ENCODE results near the gene ZNF275.
"Not testable (repeated sequence)": the region's sequence is repeated elsewhere in the genome, so short reads cannot be mapped to it uniquely, and the experiment has no call there.

Gene ZNF275

GRCh38 chrX:153388722-153389459 lies 54.9 kb downstream of the ZNF275 start:
- DNase-seq = no peak

DNA sequence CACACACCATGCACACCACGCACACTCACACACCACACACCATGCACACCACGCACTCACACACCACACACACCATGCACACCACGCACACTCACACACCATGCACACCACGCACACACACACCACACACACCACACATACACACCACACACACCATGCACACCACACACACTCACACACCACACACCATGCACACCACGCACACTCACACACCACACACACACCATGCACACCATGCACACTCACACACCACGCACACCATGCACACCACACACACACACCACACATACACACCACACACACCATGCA lies 55.5 kb downstream of the ZNF275 start:
- not testable (repeated sequence) for DNase-seq

GRCh38 chrX:153392642-153393321 lies 58.8 kb downstream of the ZNF275 start:
- DNase-seq = no peak

- no peak for DNase-seq
Measured at GRCh38 chrX:153394612-153395011, 60.7 kb downstream of the ZNF275 start.

GRCh38 chrX:153395613-153396319 lies 61.8 kb downstream of the ZNF275 start:
- no peak for DNase-seq

GRCh38 chrX:153396320-153397195 lies 62.6 kb downstream of the ZNF275 start:
- DNase-seq = no peak

GRCh38 chrX:153397256-153397960 lies 63.5 kb downstream of the ZNF275 start:
- no peak for DNase-seq

- no peak for DNase-seq
Measured at GRCh38 chrX:153398275-153398960, 64.5 kb downstream of the ZNF275 start.

DNA sequence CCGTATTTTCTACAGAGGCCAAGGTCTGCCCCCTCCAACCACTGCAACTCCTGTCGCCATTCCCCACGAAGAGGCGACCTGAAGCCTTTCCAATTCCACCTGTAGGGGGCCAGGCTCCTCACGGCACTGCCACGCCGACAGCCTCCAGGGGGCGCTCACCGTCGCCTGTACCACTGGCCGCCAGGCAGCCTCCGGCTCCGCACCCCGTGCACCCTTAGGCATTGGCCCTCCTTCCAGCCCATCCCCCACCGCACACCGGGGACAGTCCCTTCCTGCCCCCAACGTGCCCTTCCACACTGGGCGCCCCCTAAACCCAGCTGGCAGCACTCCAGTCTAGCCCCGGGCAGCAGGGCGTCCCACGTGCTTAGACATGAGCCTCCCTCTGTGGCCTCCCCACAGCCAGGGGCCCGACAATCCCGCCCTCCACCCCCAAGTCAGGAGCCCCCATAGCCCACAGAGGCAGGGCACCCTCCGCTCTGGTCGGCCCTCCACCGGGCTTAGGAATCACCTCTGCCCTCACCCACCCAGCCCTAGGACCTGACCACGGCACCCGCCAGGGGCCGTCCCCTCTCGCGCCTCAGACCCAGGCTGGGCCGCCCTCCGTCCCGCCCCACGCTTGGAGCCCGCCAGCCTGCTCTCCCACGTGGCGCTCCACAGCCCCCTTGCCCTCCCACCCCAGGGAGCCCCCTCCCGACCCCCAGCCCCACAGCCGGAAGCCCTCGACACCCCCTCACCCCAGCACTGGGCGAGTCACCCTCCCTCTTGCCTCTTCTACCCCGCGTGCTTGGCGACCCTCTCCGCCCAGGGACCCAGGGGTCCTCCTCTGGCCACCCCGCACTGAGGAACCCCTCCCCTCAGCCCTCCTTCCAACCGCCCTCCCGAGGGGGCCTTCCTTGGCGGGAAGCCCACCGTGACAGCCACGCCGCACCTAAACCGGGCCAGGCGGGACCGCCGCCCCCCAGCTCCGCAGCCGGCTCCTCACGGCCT lies 66.5 kb downstream of the ZNF275 start:
- DNase-seq = no peak

DNA sequence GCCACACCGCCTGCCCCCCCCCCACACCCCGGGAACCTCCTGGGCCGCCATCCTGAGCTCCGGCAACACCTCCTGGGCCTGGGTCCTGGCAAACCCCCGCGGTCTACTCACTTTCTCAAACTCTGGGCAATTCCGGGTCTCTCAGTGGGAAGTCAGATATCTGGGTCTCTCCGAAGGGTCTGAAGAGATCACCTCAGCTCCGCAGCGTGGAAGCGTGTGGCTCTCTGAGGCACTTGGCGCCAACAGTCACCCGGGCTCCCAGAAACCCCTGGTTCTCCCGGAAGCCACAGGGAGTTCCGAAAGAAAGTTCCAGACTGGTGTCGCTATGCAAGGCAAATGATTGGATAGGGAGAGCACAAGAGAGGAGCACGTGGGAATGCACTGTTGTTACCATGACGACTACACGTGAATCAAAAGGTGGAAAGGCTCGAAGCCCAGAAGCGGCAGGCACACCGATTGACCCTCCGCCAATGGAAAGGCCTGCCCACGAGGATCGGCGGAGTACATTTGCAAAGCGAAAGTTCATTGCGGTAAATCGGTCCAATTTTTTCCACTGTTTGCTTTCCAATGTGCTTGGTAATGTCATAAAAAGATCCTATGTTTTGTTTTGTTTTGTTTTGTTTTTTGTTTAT lies 67.3 kb downstream of the ZNF275 start, which contains the start of gene PNMA6E:
Gene PNMA6E (minus strand): TSS at position 218 of the 632 bp plus-strand sequence. CDS start 2,501 bp downstream, outside the sequence.
- DNase-seq = no peak

Measured in NCI-H510A (cell line).